DMS79 (cell line): ENCODE results near the gene ITIH6.

Experiments
- DNase-seq: peaks from one replicate; lab custom pipeline; 2025; lab: John Stamatoyannopoulos, UW

The ITIH6 gene

DNA sequence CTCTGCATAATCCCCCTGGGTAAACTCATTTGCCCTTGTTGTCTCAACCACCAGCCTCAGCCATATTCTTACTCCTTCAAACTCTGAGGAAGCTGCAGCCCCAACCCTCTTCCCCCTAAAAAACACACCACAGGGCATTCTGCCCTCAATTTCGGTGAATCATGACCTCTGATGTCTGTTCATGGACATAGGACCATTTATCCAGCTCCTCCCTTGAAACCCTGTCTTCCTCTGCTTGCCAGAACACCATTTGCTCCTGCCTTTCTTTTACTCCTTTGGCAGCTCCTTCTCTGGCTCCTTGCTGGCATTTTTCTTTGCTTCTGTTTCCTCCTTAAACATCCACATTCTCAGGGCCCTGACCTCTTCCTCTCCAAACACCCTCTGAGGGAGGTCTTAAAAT lies 87.1 kb downstream of the ITIH6 start:
- DNase-seq, result no peak

GRCh38 chrX:54708404-54708803 lies 89.7 kb downstream of the ITIH6 start:
- DNase-seq, result no peak
